ENCODE results near the gene TMCC3. TPM values are rescaled to one million over a fixed set of nuclear protein-coding genes. Genes with fewer than 3 reads are reported as not detected.

Gene TMCC3
- total RNA-seq, 1 donor from 2014 or later, result 48.1 TPM

- Mint-ChIP-seq H3K27ac (ENCODE audit: unreplicated experiment) (no peak overlapping the region), H3K4me3 (ENCODE audit: unreplicated experiment) (no peak overlapping the region), H3K27me3 (ENCODE audit: unreplicated experiment) (peaks cover 4% of the 10 kb centered on the region), H3K36me3 (ENCODE audit: low read depth, unreplicated experiment) (peaks cover 3% of the 10 kb centered on the region), H3K9me3 (ENCODE audit: unreplicated experiment) (no peaks in the 10 kb centered on the region), H3K4me1 (ENCODE audit: unreplicated experiment) (peaks cover 52% of the 10 kb centered on the region)
- TF ChIP-seq CTCF (IDR thresholded peaks at IDR 0.05; ENCODE audit: unreplicated experiment), result no peak
- DNase-seq (ENCODE audit: low spot score), result no peak
These were observed 21.6 kb upstream of the TMCC3 start for GRCh38 chr12:94671917-94672316.

- H3K4me3 Mint-ChIP-seq (ENCODE audit: unreplicated experiment), result no peak overlapping the region
- H3K27me3 Mint-ChIP-seq (ENCODE audit: unreplicated experiment), result peaks cover 7% of the 10 kb centered on the region
- no peaks in the 10 kb centered on the region for H3K9me3 Mint-ChIP-seq (ENCODE audit: unreplicated experiment)
- peaks cover 3% of the 10 kb centered on the region for H3K36me3 Mint-ChIP-seq (ENCODE audit: low read depth, unreplicated experiment)
- H3K4me1 Mint-ChIP-seq (ENCODE audit: unreplicated experiment), result peaks cover 47% of the 10 kb centered on the region
- no peak for DNase-seq (ENCODE audit: low spot score)
- no peak for TF ChIP-seq CTCF (IDR thresholded peaks at IDR 0.05; ENCODE audit: unreplicated experiment)
- peak overlapping the region; percentile 53 for H3K27ac Mint-ChIP-seq (ENCODE audit: unreplicated experiment)
These were observed 20.5 kb upstream of the TMCC3 start for GRCh38 chr12:94670898-94671297.

- Mint-ChIP-seq H3K9me3 (ENCODE audit: unreplicated experiment) (no peaks in the 10 kb centered on the region), H3K36me3 (ENCODE audit: low read depth, unreplicated experiment) (peaks cover 3% of the 10 kb centered on the region), H3K4me3 (ENCODE audit: unreplicated experiment) (no peak overlapping the region), H3K27ac (ENCODE audit: unreplicated experiment) (no peak overlapping the region), H3K4me1 (ENCODE audit: unreplicated experiment) (peaks cover 43% of the 10 kb centered on the region), H3K27me3 (ENCODE audit: unreplicated experiment) (peaks cover 7% of the 10 kb centered on the region)
- TF ChIP-seq CTCF (IDR thresholded peaks at IDR 0.05; ENCODE audit: unreplicated experiment), result no peak
- no peak for DNase-seq (ENCODE audit: low spot score)
These were observed 19.7 kb upstream of the TMCC3 start for GRCh38 chr12:94670075-94670474.

GRCh38 chr12:94667031-94667540 is 16.7 kb upstream of the TMCC3 start:
- H3K36me3 Mint-ChIP-seq (ENCODE audit: low read depth, unreplicated experiment), result no peaks in the 10 kb centered on the region

More at GRCh38 chr12:94667031-94667540, 16.7 kb upstream of the TMCC3 start:
- Mint-ChIP-seq H3K27ac (ENCODE audit: unreplicated experiment) (no peak overlapping the region), H3K4me3 (ENCODE audit: unreplicated experiment) (no peak overlapping the region), H3K27me3 (ENCODE audit: unreplicated experiment) (peaks cover 3% of the 10 kb centered on the region), H3K4me1 (ENCODE audit: unreplicated experiment) (peaks cover 21% of the 10 kb centered on the region), H3K9me3 (ENCODE audit: unreplicated experiment) (no peaks in the 10 kb centered on the region)
- DNase-seq (ENCODE audit: low spot score), result no peak
- no peak for TF ChIP-seq CTCF (IDR thresholded peaks at IDR 0.05; ENCODE audit: unreplicated experiment)

Data from endothelial cell (in vitro differentiated cells).